GM10248 (cell line): Measurements from ENCODE around the gene RASSF1.

Source experiments
- CTCF ChIA-PET: fragments of 300-600 bp; sonication (Branson Sonifier 250); formaldehyde crosslinking; extraction: SDS; loops from one replicate; lab custom pipeline; 2021; ENCODE audit warnings: antibody characterized with exemption; lab: Yijun Ruan, JAX
- POLR2A ChIA-PET: fragments of 350-650 bp; sonication (Branson Sonifier 250); formaldehyde crosslinking; extraction: SDS; loops from one replicate; lab custom pipeline; 2020; ENCODE audit warnings: antibody characterized with exemption; lab: Yijun Ruan, JAX
- DNase-seq: peaks from one replicate; pipeline ENCODE4 v3.0.0; 2012; ENCODE audit errors: extremely low spot score
- CTCF ChIP-seq: IDR thresholded peaks from 2 replicates; pipeline ENCODE4 v1.5.1; 2012; ENCODE audit warnings: mild to moderate bottlenecking, low read depth; ENCODE audit errors: extremely low read depth, missing control alignments, control extremely low read depth

Gene RASSF1

GRCh38 chr3:50336452-50337174 is 4.0 kb downstream of the RASSF1 start:
- CTCF ChIA-PET = interaction anchor here (0.9 to 6.6 kb wide), 17 partner anchors 9 to 1098 kb away, joined by 3 to 55 read pairs (median 4); partner anchors contain the start of genes CYB561D2, HYAL2, HYAL3 and NAA80
- no peak for TF ChIP-seq CTCF
- DNase-seq = no peak
- POLR2A ChIA-PET = interaction anchor here (0.6 to 2.8 kb wide), 7 partner anchors 8 to 45 kb away, joined by 3 to 30 read pairs (median 4); partner anchors contain the start of genes CYB561D2, HYAL3, NAA80 and NPRL2

- ChIA-PET POLR2A (no interaction called here), CTCF (interaction anchor here (1.0 to 2.3 kb wide), 4 partner anchors 10 to 88 kb away, joined by 3 to 12 read pairs (median 5); no protein-coding TSS in a partner anchor)
- TF ChIP-seq CTCF = no peak
- no peak for DNase-seq
Measured at GRCh38 chr3:50334339-50335075, 6.1 kb downstream of the RASSF1 start.

- DNase-seq = no peak
- CTCF ChIA-PET = interaction anchor here (1.0 to 2.3 kb wide), 4 partner anchors 9 to 87 kb away, joined by 3 to 12 read pairs (median 5); no protein-coding TSS in a partner anchor
- POLR2A ChIA-PET = no interaction called here
- TF ChIP-seq CTCF = no peak
Measured at GRCh38 chr3:50333744-50334328, 6.8 kb downstream of the RASSF1 start.

GRCh38 chr3:50331364-50331907 is 9.2 kb downstream of the RASSF1 start:
- TF ChIP-seq CTCF = no peak
- POLR2A ChIA-PET = interaction anchor here (0.6 kb wide), 1 partner anchor 937 kb away, joined by 5 read pairs; no protein-coding TSS in a partner anchor
- no peak for DNase-seq
- CTCF ChIA-PET = interaction anchor here (1.3 to 1.5 kb wide), 2 partner anchors 16 to 71 kb away, joined by 4 read pairs; no protein-coding TSS in a partner anchor

GRCh38 chr3:50330330-50330729 is 10.3 kb downstream of the RASSF1 start:
- no peak for TF ChIP-seq CTCF
- DNase-seq = no peak
- POLR2A ChIA-PET = no interaction called here
- CTCF ChIA-PET = interaction anchor here (1.5 to 2.7 kb wide), 2 partner anchors 10 to 17 kb away, joined by 4 to 5 read pairs; no protein-coding TSS in a partner anchor
